ENCODE results near the gene CAPZB.

Gene CAPZB

DNA sequence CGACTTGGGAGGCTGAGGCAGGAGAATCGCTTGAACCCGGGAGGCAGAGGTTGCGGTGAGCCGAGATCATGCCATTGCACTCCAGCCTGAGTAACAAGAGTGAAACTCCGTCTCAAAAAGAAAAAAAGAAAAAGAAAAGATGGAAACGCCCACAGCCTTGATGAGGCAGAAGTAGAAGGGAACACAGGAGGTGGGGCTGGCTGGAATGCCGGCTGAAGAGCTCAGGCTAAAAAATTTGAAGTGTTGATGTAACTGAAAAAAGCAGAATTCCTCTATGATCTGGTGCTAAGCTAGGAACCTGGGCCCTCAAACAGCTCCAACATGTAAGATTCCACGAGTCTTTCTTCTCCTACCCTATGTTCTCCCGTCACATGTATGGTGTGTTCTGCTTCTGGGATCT lies 119.6 kb downstream of the CAPZB start:
- Histone ChIP-seq H3K9me2 (replicated peaks; ENCODE audit: low read depth, low read length) (no peaks in the 10 kb centered on the region), H3K4me1 (ENCODE audit: insufficient read depth, low read length, poor library complexity, severe bottlenecking) (no peaks in the 10 kb centered on the region), H3F3A (ENCODE audit: low read depth) (no peaks in the 10 kb centered on the region), H3K27me3 (ENCODE audit: insufficient read depth, low read length, poor library complexity, severe bottlenecking) (no peaks in the 10 kb centered on the region), H3K9ac (ENCODE audit: low read depth, low read length, poor library complexity, severe bottlenecking) (no peak overlapping the region), H3K79me2 (ENCODE audit: insufficient read depth, low read length) (peaks cover 32% of the 10 kb centered on the region; the same call in 1 of the 2 replicates), H3K9me3 (ENCODE audit: insufficient read depth, low read depth, low read length) (no peaks in the 10 kb centered on the region), H2AFZ (ENCODE audit: low read length) (no peak overlapping the region), H3K4me3 (ENCODE audit: low read length, poor library complexity, severe bottlenecking) (no peak overlapping the region), H3K4me2 (ENCODE audit: low read depth, low read length, poor library complexity, severe bottlenecking) (no peak overlapping the region), H4K20me1 (ENCODE audit: insufficient read depth, low read length, poor library complexity, severe bottlenecking) (peaks cover 45% of the 10 kb centered on the region), H3K36me3 (ENCODE audit: insufficient read depth, low read length) (peaks cover 8% of the 10 kb centered on the region; the same call in 1 of the 2 replicates)
- TF ChIP-seq, protein P1, sequence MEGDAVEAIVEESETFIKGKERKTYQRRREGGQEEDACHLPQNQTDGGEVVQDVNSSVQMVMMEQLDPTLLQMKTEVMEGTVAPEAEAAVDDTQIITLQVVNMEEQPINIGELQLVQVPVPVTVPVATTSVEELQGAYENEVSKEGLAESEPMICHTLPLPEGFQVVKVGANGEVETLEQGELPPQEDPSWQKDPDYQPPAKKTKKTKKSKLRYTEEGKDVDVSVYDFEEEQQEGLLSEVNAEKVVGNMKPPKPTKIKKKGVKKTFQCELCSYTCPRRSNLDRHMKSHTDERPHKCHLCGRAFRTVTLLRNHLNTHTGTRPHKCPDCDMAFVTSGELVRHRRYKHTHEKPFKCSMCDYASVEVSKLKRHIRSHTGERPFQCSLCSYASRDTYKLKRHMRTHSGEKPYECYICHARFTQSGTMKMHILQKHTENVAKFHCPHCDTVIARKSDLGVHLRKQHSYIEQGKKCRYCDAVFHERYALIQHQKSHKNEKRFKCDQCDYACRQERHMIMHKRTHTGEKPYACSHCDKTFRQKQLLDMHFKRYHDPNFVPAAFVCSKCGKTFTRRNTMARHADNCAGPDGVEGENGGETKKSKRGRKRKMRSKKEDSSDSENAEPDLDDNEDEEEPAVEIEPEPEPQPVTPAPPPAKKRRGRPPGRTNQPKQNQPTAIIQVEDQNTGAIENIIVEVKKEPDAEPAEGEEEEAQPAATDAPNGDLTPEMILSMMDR (conservative IDR thresholded peaks at IDR 0.05; ENCODE audit: low read length) = no peak
- no peak for TF ChIP-seq EZH2phosphoT487 (IDR thresholded peaks at IDR 0.05; ENCODE audit: borderline replicate concordance)

DNA sequence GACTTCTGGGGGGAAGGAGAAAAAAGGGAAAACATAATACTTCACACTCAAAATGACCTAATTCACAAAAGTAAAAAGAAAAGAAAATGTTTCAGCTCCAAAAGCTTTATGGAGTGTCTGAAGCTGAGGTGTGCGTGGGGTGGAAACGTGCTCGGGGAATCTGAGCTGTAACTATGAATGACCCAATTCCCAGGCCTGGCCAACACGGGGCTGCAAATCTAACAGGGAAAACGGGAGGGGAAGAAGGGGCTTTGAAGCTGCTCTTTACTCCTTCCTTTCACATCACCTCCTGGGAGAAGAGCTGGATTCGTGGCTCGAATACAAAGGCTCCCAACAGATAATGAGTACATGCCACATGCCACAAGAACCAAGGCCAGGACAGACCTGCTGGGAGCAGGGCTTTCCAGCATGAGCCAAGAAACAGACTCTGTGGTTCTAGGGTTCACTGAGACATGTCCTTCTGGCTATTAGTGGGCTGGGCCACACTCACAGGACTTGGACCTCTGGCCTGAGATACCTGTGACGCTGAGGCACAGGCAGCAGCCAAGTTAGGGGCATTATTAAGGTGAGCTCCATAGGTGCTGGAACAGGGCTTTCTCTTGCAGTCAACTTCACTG lies 121.7 kb downstream of the CAPZB start:
- TF ChIP-seq, protein P1 (conservative IDR thresholded peaks at IDR 0.05; ENCODE audit: low read length) = no peak
- no peak for TF ChIP-seq EZH2phosphoT487 (IDR thresholded peaks at IDR 0.05; ENCODE audit: borderline replicate concordance)
- H2AFZ ChIP-seq (ENCODE audit: low read length) = no peak overlapping the region
- no peaks in the 10 kb centered on the region for H3F3A ChIP-seq (ENCODE audit: low read depth)
- no peaks in the 10 kb centered on the region for H3K27me3 ChIP-seq (ENCODE audit: insufficient read depth, low read length, poor library complexity, severe bottlenecking)
- peaks cover 51% of the 10 kb centered on the region for H4K20me1 ChIP-seq (ENCODE audit: insufficient read depth, low read length, poor library complexity, severe bottlenecking)
- no peak overlapping the region for H3K4me3 ChIP-seq (ENCODE audit: low read length, poor library complexity, severe bottlenecking)
- peaks cover 39% of the 10 kb centered on the region; the same call in 1 of the 2 replicates for H3K79me2 ChIP-seq (ENCODE audit: insufficient read depth, low read length)
- H3K4me2 ChIP-seq (ENCODE audit: low read depth, low read length, poor library complexity, severe bottlenecking) = no peak overlapping the region
- H3K9ac ChIP-seq (ENCODE audit: low read depth, low read length, poor library complexity, severe bottlenecking) = no peak overlapping the region
- H3K9me2 ChIP-seq (replicated peaks; ENCODE audit: low read depth, low read length) = no peaks in the 10 kb centered on the region
- peaks cover 17% of the 10 kb centered on the region; the same call in 1 of the 2 replicates for H3K36me3 ChIP-seq (ENCODE audit: insufficient read depth, low read length)
- no peaks in the 10 kb centered on the region for H3K4me1 ChIP-seq (ENCODE audit: insufficient read depth, low read length, poor library complexity, severe bottlenecking)
- no peaks in the 10 kb centered on the region for H3K9me3 ChIP-seq (ENCODE audit: insufficient read depth, low read depth, low read length)

DNA sequence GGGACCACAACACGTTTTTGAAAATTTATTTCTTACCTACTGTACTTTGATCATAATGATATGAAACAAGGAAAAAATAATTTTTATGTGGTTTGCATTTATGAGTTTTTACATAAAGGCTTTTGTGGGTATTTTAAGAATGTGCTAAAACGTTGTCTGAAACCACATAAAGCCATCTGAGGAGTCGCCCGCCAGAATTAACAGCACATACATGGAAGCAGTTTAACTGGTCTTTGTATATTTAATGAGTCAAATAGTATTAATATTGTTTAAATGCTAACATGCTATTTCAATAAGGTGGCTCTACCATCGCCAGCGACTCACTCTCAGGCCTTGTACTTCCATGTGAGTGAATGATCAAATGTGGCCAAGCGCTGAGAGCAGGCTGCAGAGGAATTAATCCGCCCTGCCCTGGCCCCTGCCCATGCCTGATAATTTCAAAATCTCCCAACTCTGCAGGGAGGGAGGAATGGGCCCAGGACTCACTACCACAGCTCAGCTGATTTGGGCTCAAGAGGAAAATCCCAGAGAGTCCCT lies 123.7 kb downstream of the CAPZB start:
- Histone ChIP-seq H3K9me3 (ENCODE audit: insufficient read depth, low read depth, low read length) (no peaks in the 10 kb centered on the region), H3F3A (ENCODE audit: low read depth) (no peaks in the 10 kb centered on the region), H3K4me3 (ENCODE audit: low read length, poor library complexity, severe bottlenecking) (no peak overlapping the region), H3K79me2 (ENCODE audit: insufficient read depth, low read length) (peaks cover 35% of the 10 kb centered on the region; the same call in 1 of the 2 replicates), H3K9ac (ENCODE audit: low read depth, low read length, poor library complexity, severe bottlenecking) (no peak overlapping the region), H3K9me2 (replicated peaks; ENCODE audit: low read depth, low read length) (no peaks in the 10 kb centered on the region), H3K4me1 (ENCODE audit: insufficient read depth, low read length, poor library complexity, severe bottlenecking) (no peaks in the 10 kb centered on the region), H3K36me3 (ENCODE audit: insufficient read depth, low read length) (peaks cover 28% of the 10 kb centered on the region; the same call in 1 of the 2 replicates), H3K4me2 (ENCODE audit: low read depth, low read length, poor library complexity, severe bottlenecking) (no peak overlapping the region), H3K27me3 (ENCODE audit: insufficient read depth, low read length, poor library complexity, severe bottlenecking) (no peaks in the 10 kb centered on the region), H2AFZ (ENCODE audit: low read length) (no peak overlapping the region), H4K20me1 (ENCODE audit: insufficient read depth, low read length, poor library complexity, severe bottlenecking) (peaks cover 57% of the 10 kb centered on the region)
- TF ChIP-seq, protein P1 (conservative IDR thresholded peaks at IDR 0.05; ENCODE audit: low read length) = no peak
- TF ChIP-seq EZH2phosphoT487 (IDR thresholded peaks at IDR 0.05; ENCODE audit: borderline replicate concordance) = peak; percentile 17; the same call in 1 of the 2 replicates

All from Loucy (cell line).